Adrenal gland (tissue), 12 donors: ENCODE measurements around the gene ERI3. TPM values are rescaled to one million over a fixed set of nuclear protein-coding genes. Genes with fewer than 3 reads are reported as not detected.

Experiments
- DNase-seq, 7 donors: peaks; one replicate each; pipeline ENCODE4 v3.0.0-alpha.2; 2019 to 2020
- H3K27ac ChIP-seq, 5 donors: fragments of 200-600 bp; sonication (generic) in 4 of 5; 1 replicate in 3 of 5; 2 replicates in 2 of 5; pipeline versions ENCODE4 v1.5.1 to v1.8.0; 2016 to 2020; ENCODE audit warnings: mild to moderate bottlenecking in 1 of 5
- H3K27me3 ChIP-seq: fragments of 200-600 bp; 2 replicates; pipeline ENCODE4 v1.8.0; 2021
- H3K36me3 ChIP-seq, 2 donors: fragments of 200-600 bp; replicated peaks in 1 of 2; 1 replicate in 1 of 2; 2 replicates in 1 of 2; pipeline versions ENCODE4 v1.5.1 to v1.8.0; 2018 to 2022
- H3K4me1 ChIP-seq, 2 donors: fragments of 200-600 bp; replicated peaks in 1 of 2; 1 replicate in 1 of 2; 2 replicates in 1 of 2; pipeline versions ENCODE4 v1.5.1 to v1.8.0; 2018 to 2021
- H3K4me3 ChIP-seq, 4 donors: fragments of 200-600 bp; sonication (generic) in 3 of 4; one replicate each; pipeline ENCODE4 v1.5.1; 2016 to 2018
- H3K9me3 ChIP-seq, 3 donors: fragments of 200-600 bp; sonication (generic) in 1 of 3; replicated peaks in 1 of 3; 1 replicate in 2 of 3; 2 replicates in 1 of 3; pipeline versions ENCODE4 v1.5.1 to v1.8.0; 2016 to 2021
- CTCF ChIP-seq, 6 experiments: fragments of 450-650 bp in 4 of 6; fragments of 200-600 bp in 2 of 6; sonication (generic) in 1 of 6; IDR thresholded peaks; 1 replicate in 5 of 6; 2 replicates in 1 of 6; pipeline versions ENCODE4 v1.5.1 to v1.8.0; 2016 to 2021; ENCODE audit warnings: antibody characterized with exemption in 6 of 6, mild to moderate bottlenecking in 2 of 6, moderate library complexity in 1 of 6
- POLR2A ChIP-seq, 2 donors: fragments of 450-650 bp; IDR thresholded peaks; one replicate each; pipeline ENCODE4 v1.6.1; 2017; ENCODE audit warnings: antibody characterized with exemption in 2 of 2, mild to moderate bottlenecking in 2 of 2, moderate library complexity in 1 of 2
- WGBS, 4 donors: extraction: QIAGEN DNeasy Blood & Tissue Kit in 2 of 4; methylation state at CpG; one replicate each; pipeline versions ENCODE4 v1.1.5 to v1.1.7; 2013 to 2017; 5-methylcytosine and 5-hydroxymethylcytosine counted together
- intact Hi-C, 2 donors: fragments of 100-400 bp; cut with DNase I; formaldehyde crosslinking; loops; one replicate each; pipeline versions ENCODE4 v1.14.1 to v1.15.0; 2022 to 2023
- polyA plus RNA-seq, 3 donors: library from polyadenylated mRNA; stranded (reverse); fragments of 200-250 nt in 2 of 3; fragments of 350-450 nt in 1 of 3; fragmentation: Illumina TruSeq in 1 of 3; extraction: RNeasy Lipid Tissue Mini Kit (QIAGEN cat#74804) in 1 of 3; gene quantifications; one replicate each; pipeline ENCODE4 v1.2.3, GENCODE V29; 2013 to 2014
- total RNA-seq, 9 donors: library from RNA; depleted of rRNA in 4 of 9; stranded (reverse); fragments of >200 nt in 4 of 9; fragments of 120-200 nt in 1 of 9; fragmentation: NEBNext Ultra II Directional in 1 of 9; extraction: Animal tissue kit (Norgen Biotek cat#: 25700) in 1 of 9; gene quantifications; one replicate each; pipeline versions ENCODE4 v1.1.0 to v1.2.4, GENCODE V29; 2013 to 2023
- donor health status: healthy with polysubstance abuse.
- donor health status: Bipolar disorder and iron deficiency.
- donor health status: DM: yes; HTN: yes; CAD: no.
- donor health status: DM: no; HTN: no; CAD: no.
- donor health status: DM: no; HTN: no; CAD: no.
- donor health status: DM: yes; HTN: yes; CAD: no.

ERI3 gene
- total and polyA plus RNA-seq, 12 donors: 33.8 to 68.4 (median 46.7) TPM

DNA sequence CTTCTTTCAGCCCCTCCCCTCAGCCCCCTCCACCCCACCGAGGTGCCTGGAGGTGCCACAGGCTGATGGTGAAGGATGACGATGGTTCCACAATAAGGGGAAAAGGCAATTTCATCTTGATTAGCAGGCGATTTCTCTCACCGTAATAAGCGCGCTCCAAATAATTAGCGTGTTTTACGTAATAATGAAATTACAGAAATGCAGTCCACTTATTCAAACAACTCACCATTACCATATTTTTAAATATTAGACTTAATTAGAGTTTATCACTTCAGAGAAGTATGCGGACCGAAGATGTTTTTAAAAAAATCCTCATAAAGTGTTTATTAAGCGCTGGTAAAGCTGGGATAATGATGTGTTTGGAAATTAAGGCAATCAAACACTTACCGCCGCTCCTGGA is 126.8 kb downstream of the ERI3 start:
- TF ChIP-seq CTCF (IDR thresholded peaks at IDR 0.05): no peak
- no peak for TF ChIP-seq POLR2A (IDR thresholded peaks at IDR 0.05)
- intact Hi-C loops: loop anchor here in 1 of 2 donors (10.0 kb wide), 1 partner anchor 367 kb away; no protein-coding TSS in a partner anchor
- Histone ChIP-seq H3K9me3 (no peaks in the 10 kb centered on the region), H3K27ac (no peak overlapping the region), H3K36me3 (no peaks in the 10 kb centered on the region), H3K4me1 (no peaks in the 10 kb centered on the region), H3K4me3 (no peak overlapping the region), H3K27me3 (no peaks in the 10 kb centered on the region)
- DNase-seq: peak in 1 of 7 donors; percentile 30
- 95 to 98% (median 96%) methylated on average over 13 of the region's 13 CpGs for WGBS, 4 donors

- no peaks in the 10 kb centered on the region for H3K9me3 ChIP-seq
- H3K4me1 ChIP-seq: no peaks in the 10 kb centered on the region
- TF ChIP-seq POLR2A (IDR thresholded peaks at IDR 0.05): no peak
- no peak overlapping the region for H3K27ac ChIP-seq
- 57 to 89% (median 77%) methylated on average over 1 of the region's 1 CpG for WGBS, 4 donors
- no peaks in the 10 kb centered on the region for H3K27me3 ChIP-seq
- H3K36me3 ChIP-seq: no peaks in the 10 kb centered on the region
- DNase-seq: no peak
- no peak overlapping the region for H3K4me3 ChIP-seq
- intact Hi-C loops: loop anchor here in 1 of 2 donors (10.0 kb wide), 1 partner anchor 368 kb away; no protein-coding TSS in a partner anchor
Measured at GRCh38 chr1:44227211-44227610, 127.8 kb downstream of the ERI3 start.

- Histone ChIP-seq H3K9me3 (no peaks in the 10 kb centered on the region), H3K36me3 (peaks cover 0 to 6% of the 10 kb centered on the region in 2 donors), H3K4me1 (peaks cover 0 to under 1% of the 10 kb centered on the region in 2 donors), H3K4me3 (no peak overlapping the region), H3K27me3 (no peaks in the 10 kb centered on the region), H3K27ac (no peak overlapping the region)
- 98 to 100% (median 100%) methylated on average over 2 of the region's 2 CpGs for WGBS, 4 donors
- intact Hi-C loops: loop anchor here in 1 of 2 donors (10.0 kb wide), 1 partner anchor 369 kb away; no protein-coding TSS in a partner anchor
- TF ChIP-seq CTCF (IDR thresholded peaks at IDR 0.05) (no peak), POLR2A (IDR thresholded peaks at IDR 0.05) (no peak)
- DNase-seq: no peak
Measured at GRCh38 chr1:44225761-44226160, 129.3 kb downstream of the ERI3 start.

DNA sequence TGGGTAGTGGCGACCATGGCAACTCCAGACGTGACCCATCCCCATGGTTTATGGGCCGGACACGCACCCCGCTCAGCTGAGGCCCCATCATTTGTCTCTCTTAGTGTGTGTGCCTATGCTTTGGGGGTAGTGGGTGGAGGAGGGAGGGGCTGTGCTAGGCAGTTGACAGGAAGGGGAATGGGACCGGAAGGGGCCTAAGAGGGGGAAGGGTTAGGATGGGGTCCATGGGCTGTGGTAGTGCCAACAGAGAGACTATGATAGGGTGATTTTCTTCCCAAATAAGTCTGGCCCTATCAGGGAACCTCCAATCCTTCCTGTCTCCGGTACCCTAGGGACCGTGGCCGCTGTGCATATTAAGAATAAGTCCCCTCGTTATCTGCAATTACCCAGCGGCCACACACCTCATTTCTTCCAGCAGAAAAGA is 131.9 kb downstream of the ERI3 start:
- no peak for DNase-seq
- whole genome bisulfite sequencing, 4 donors: 75 to 79% (median 78%) methylated on average over 8 to 11 of the region's 11 CpGs
- H3K9me3 ChIP-seq: no peaks in the 10 kb centered on the region
- no peak overlapping the region for H3K4me3 ChIP-seq
- no peak overlapping the region for H3K27ac ChIP-seq
- H3K4me1 ChIP-seq: peaks cover 0 to 10% of the 10 kb centered on the region in 2 donors
- no peak for TF ChIP-seq CTCF (IDR thresholded peaks at IDR 0.05)
- no peak for TF ChIP-seq POLR2A (IDR thresholded peaks at IDR 0.05)
- H3K36me3 ChIP-seq: peaks cover 0 to 32% of the 10 kb centered on the region in 2 donors
- intact Hi-C loops: loop anchor here in 1 of 2 donors (10.0 kb wide), 1 partner anchor 372 kb away; no protein-coding TSS in a partner anchor
- H3K27me3 ChIP-seq: no peaks in the 10 kb centered on the region
